NCI-H510A (cell line): ENCODE data around the gene ACSM6.

Experiments
- DNase-seq: peaks from one replicate; lab custom pipeline; 2025; lab: John Stamatoyannopoulos, UW

ACSM6 gene

DNA sequence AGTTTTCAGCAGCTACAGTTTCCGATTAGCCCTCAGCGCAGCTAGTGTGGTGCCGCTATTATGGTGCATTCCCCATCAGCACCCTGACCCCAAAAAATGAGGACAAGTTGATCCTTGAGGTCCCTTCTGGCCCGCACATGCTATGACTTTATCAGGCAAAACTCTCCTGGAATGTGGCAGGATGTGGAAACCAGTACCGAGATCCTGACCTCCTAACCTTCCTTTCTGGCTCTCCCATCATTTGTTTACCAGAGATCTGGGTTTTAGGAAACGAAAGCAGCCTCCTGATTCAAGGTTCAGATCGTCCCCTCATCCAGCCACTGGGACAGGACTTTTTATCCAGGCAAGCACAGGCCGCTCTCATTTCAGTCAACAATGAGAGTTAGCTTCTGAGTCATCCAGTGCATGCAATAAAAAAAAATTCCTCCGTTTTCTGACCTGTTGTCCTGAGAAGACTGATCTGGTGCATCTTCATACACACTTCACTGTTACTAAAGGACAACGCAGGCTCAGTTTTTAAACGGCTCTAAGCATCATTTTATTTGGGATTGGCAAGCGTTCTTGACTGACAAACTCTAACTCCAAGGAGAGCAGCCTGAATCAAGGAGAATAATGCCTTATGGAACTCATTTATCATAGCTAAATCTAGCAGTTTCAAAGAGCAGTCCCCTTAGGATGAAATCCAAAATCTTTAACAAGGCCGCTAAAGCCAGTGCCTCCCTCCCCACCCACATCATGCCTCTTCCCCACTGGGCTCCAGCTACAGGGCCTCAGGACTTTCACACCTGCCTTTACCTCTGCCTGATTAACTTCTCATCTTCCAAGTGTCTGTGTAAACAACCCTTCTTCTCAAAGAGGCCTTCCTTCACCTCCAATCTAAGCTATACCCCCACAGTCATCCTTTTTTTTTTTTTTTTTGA, 79.6 kb downstream of the ACSM6 start:
- DNase-seq, result no peak

DNA sequence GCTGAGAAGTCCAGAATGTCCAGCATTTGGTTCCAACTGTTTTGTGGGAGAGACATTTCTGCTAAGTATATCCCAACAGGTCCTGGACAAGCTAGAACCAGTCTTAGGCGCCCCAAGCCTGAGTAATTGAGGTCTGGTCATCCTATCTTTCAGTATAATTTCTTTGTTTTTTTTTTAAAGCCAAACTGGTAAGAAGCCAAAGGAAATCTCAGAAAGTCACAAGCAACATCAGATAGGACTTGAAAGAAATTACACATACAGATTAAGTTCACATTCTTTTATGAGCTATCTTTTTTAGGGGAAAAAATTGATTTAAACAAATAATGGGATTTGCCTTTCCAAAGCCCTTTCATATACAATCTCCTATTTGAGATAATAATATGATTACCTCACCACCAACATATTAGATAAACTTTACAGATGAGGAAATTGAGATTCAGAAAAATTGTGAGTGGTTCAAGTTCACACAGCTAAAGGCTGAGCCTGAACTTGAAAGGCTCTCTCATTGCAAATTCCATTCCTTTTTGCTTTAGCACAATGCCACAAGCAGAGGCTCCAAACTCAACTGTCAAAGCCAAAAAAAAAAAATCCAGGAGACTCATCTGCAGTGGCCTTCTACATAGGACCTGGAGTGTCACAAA, 81.8 kb downstream of the ACSM6 start:
- no peak for DNase-seq

DNA sequence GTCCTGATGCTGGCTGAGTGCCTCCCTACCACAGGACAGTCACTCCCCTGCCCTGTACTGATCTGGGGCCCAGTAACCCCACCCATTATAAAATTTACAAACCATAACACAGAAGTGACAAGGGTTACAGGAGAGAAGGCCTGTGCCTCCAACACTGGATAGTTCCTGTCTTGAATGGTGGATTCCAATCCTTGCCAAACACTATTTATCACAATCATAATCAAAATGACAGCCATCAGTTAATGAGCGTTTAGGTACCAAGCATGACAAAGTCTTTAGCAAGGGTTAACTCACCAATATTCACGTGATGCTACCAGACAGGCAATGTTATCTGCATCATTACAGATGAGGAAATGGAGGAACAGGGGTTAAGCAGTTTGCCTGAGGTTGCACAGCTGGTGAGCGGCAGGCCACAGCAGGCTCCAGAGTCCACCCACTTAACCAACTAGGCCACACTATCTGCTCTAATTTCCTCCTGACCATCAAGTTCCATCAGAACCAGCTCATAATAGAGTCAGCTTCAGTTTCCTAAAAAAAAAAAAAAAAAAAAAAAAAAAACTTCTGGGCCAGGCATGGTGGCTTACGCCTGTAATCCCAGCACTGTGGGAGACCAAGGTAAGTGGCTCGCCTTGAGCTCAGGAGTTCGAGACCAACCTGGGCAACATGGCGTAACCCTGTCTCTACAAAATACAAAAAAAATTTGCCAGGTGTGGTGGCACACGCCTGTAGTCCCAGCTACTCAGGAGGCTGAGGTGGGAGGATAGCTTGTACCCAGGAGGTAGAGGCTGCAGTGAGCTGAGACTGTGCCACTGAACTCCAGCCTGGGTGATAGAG, 82.5 kb downstream of the ACSM6 start:
- DNase-seq, result no peak

DNA sequence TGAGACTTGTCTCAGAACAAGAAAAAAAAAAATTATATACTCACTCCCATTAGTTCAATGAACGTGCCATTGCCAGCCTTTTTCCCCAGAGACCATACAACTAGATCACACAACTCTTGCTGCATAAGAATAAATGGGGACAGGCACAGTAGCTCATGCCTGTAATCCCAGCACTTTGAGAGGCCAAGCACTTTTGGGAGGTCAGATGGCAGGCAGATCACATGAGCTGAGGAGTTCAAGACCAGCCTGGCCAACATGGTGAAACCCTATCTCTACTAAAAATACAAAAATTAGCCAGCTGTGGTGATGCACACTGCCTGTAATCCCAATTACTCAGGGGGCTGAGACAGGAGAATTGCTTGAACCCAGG, 83.1 kb downstream of the ACSM6 start:
- no peak for DNase-seq

DNA sequence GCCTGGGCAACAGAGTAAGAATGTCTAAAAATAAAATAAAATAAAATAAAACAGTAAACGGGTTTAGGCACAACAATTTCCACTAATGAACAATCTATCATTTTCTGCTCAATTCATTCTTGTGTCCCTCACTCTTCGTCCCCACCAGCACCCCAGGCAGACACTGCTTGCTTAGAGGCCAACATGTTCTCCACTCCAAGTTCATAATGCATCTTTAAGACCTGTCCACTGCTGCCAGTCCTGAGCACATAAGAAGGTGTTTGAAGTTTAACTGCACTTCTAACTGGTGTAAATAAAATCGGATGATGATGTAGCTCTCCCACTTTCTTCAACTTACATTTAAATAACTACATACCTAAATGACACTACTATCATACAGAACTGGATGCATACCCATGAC, 83.6 kb downstream of the ACSM6 start:
- DNase-seq, result no peak
